GM21381 (cell line): ENCODE results near the gene APC2.

Experiments used
- ATAC-seq: cut with Tn5 transposase; IDR thresholded peaks from one replicate; pipeline ENCODE4 v1.9.1; 2021; ENCODE audit warnings: mild to moderate bottlenecking, moderate library complexity; ENCODE audit not compliant: unreplicated experiment

APC2 gene

GRCh38 chr19:1460033-1460995 lies 10.4 kb downstream of the APC2 start:
- ATAC-seq = no peak

- ATAC-seq = no peak
These were observed 11.9 kb downstream of the APC2 start for GRCh38 chr19:1461862-1462261.

GRCh38 chr19:1465191-1466016 lies 15.5 kb downstream of the APC2 start:
- ATAC-seq = no peak

- no peak for ATAC-seq
These were observed 16.1 kb downstream of the APC2 start for GRCh38 chr19:1466018-1466460.

- ATAC-seq = no peak
These were observed 16.7 kb downstream of the APC2 start for GRCh38 chr19:1466461-1467214.

GRCh38 chr19:1467215-1467489 lies 17.2 kb downstream of the APC2 start:
- ATAC-seq = no peak

- no peak for ATAC-seq
These were observed 17.8 kb downstream of the APC2 start for GRCh38 chr19:1467490-1468273.

GRCh38 chr19:1468274-1468820 lies 18.4 kb downstream of the APC2 start:
- ATAC-seq = no peak

- ATAC-seq = no peak
These were observed 18.9 kb downstream of the APC2 start for GRCh38 chr19:1468821-1469254.

- no peak for ATAC-seq
These were observed 19.5 kb downstream of the APC2 start for GRCh38 chr19:1469255-1470054.

GRCh38 chr19:1470055-1470304 lies 20.1 kb downstream of the APC2 start:
- no peak for ATAC-seq

- ATAC-seq = no peak
These were observed 20.5 kb downstream of the APC2 start for GRCh38 chr19:1470305-1471009.

- no peak for ATAC-seq
These were observed 21.1 kb downstream of the APC2 start for GRCh38 chr19:1471010-1471514.

- no peak for ATAC-seq
These were observed 21.7 kb downstream of the APC2 start for GRCh38 chr19:1471515-1472160.

GRCh38 chr19:1472231-1473084 lies 22.5 kb downstream of the APC2 start:
- ATAC-seq = no peak

- ATAC-seq = no peak
These were observed 23.3 kb downstream of the APC2 start for GRCh38 chr19:1473085-1473851.
